HCT116 (cell line): Measurements from ENCODE around the gene C1orf174. TPM values are rescaled to one million over a fixed set of nuclear protein-coding genes. Genes with fewer than 3 reads are reported as not detected.

Experiments
- ATAC-seq: fragments of 200-7000 bp; cut with Tn5 transposase; 2 replicates; pipeline ENCODE4 v1.9.1; 2020; ENCODE audit warnings: mild to moderate bottlenecking, moderate library complexity
- BruUV-seq: library from RNA; stranded (reverse); fragments of 400-500 nt; replicated peaks from 2 replicates; lab custom pipeline; 2021; lab: Mats Ljungman, UMichigan
- CTCF ChIA-PET: fragments of 300-600 bp; sonication (Branson Sonifier 250); formaldehyde crosslinking; loops from one replicate; lab custom pipeline; 2021; ENCODE audit warnings: antibody characterized with exemption; lab: Charles Lee
- POLR2A ChIA-PET: fragments of 300-600, 350-600 bp; sonication (Branson Sonifier 250); formaldehyde crosslinking; loops from one replicate; lab custom pipeline; 2021; ENCODE audit warnings: antibody characterized with exemption; lab: Charles Lee
- RAD21 ChIA-PET, 2 experiments: fragments of 300-600 bp; sonication (Branson Sonifier 250); formaldehyde crosslinking; loops; one replicate each; lab custom pipeline; 2023; ENCODE audit warnings: low total read pairs in 2 of 2; ENCODE audit not compliant: uncharacterized antibody in 2 of 2, unreplicated experiment in 2 of 2, low non-redundant PET in 1 of 2; lab: Charles Lee
- DNase-seq: peaks from one replicate; pipeline ENCODE4 v3.0.0-alpha.2; 2010; ENCODE audit warnings: low read depth, low spot score
- H2AFZ ChIP-seq: fragments of 200-600 bp; shearing (Covaris generic), sonication (generic); 2 replicates; pipeline ENCODE4 v1.6.1; 2017; ENCODE audit warnings: low read depth, mixed run types, mixed read lengths, antibody characterized with exemption, low read length; ENCODE audit not compliant: poor library complexity, severe bottlenecking
- H3K27ac ChIP-seq: 2 replicates; pipeline ENCODE4 v1.5.1; 2012; ENCODE audit warnings: low read depth, low read length
- H3K27me3 ChIP-seq: fragments of 200-600 bp; sonication (generic); 2 replicates; pipeline ENCODE4 v1.6.1; 2016; ENCODE audit warnings: mixed run types, low read length, mixed read lengths; ENCODE audit not compliant: insufficient read depth
- H3K36me3 ChIP-seq, 2 experiments: fragments of 200-500 bp in 1 of 2; fragments of 200-600 bp in 1 of 2; sonication (Bioruptor generic) in 1 of 2; sonication (generic) in 1 of 2; 2 replicates each; pipeline versions ENCODE4 v1.5.1 to v1.6.1; 2014 to 2016; ENCODE audit warnings: low read length in 2 of 2, inconsistent platforms in 1 of 2, mixed read lengths in 1 of 2, mixed run types in 1 of 2; ENCODE audit not compliant: insufficient read depth in 2 of 2, control insufficient read depth in 1 of 2
- H3K4me1 ChIP-seq, 2 experiments: fragments of 200-600 bp in 1 of 2; sonication (generic) in 1 of 2; 2 replicates each; pipeline versions ENCODE4 v1.5.1 to v1.6.1; 2012 to 2017; ENCODE audit warnings: low read length in 2 of 2, inconsistent platforms in 1 of 2, mild to moderate bottlenecking in 1 of 2, mixed read lengths in 1 of 2, mixed run types in 1 of 2, moderate library complexity in 1 of 2; ENCODE audit not compliant: insufficient read depth in 2 of 2, control insufficient read depth in 1 of 2
- H3K4me2 ChIP-seq: fragments of 200-600 bp; sonication (generic); 2 replicates; pipeline ENCODE4 v1.6.1; 2017; ENCODE audit warnings: mixed run types, low read length, mixed read lengths
- H3K4me3 ChIP-seq, 2 experiments: fragments of 200-600 bp in 1 of 2; sonication (generic) in 1 of 2; replicated peaks in 1 of 2; 2 replicates each; pipeline ENCODE4 v1.5.1; 2011 to 2016; ENCODE audit warnings: low read length in 2 of 2, control low read depth in 1 of 2, low read depth in 1 of 2, mild to moderate bottlenecking in 1 of 2, mixed read lengths in 1 of 2, mixed run types in 1 of 2
- H3K79me2 ChIP-seq: fragments of 200-600 bp; sonication (generic); 2 replicates; pipeline ENCODE4 v1.6.1; 2017; ENCODE audit warnings: mild to moderate bottlenecking, mixed run types, low read length, moderate library complexity, mixed read lengths; ENCODE audit not compliant: insufficient read depth
- H3K9ac ChIP-seq: fragments of 200-600 bp; sonication (generic); 2 replicates; pipeline ENCODE4 v1.6.1; 2016; ENCODE audit warnings: low read length, mixed read lengths
- H3K9me2 ChIP-seq: fragments of 200-600 bp; sonication (generic), shearing (Covaris generic); 2 replicates; pipeline ENCODE4 v1.6.1; 2017; ENCODE audit warnings: mixed run types, mild to moderate bottlenecking, moderate library complexity; ENCODE audit not compliant: insufficient read depth
- H3K9me3 ChIP-seq, 2 experiments: fragments of 200-500 bp in 1 of 2; fragments of 200-600 bp in 1 of 2; sonication (Bioruptor generic) in 1 of 2; sonication (generic) in 1 of 2; 2 replicates each; pipeline ENCODE4 v1.6.1; 2014 to 2017; ENCODE audit warnings: low read length in 2 of 2, mixed read lengths in 2 of 2, inconsistent platforms in 1 of 2, low read depth in 1 of 2, mild to moderate bottlenecking in 1 of 2, mixed run types in 1 of 2, moderate library complexity in 1 of 2; ENCODE audit not compliant: control insufficient read depth in 1 of 2, insufficient read depth in 1 of 2
- H4K20me1 ChIP-seq: fragments of 200-600 bp; sonication (generic), shearing (Covaris generic); 2 replicates; pipeline ENCODE4 v1.6.1; 2017; ENCODE audit warnings: mixed run types, mild to moderate bottlenecking, moderate library complexity; ENCODE audit not compliant: insufficient read depth
- ATF3 ChIP-seq: IDR thresholded peaks from 2 replicates; pipeline ENCODE4 v1.6.1; 2012
- CBX3 ChIP-seq: IDR thresholded peaks from 2 replicates; pipeline ENCODE4 v1.6.1; 2012; ENCODE audit warnings: low read depth
- CEBPB ChIP-seq: IDR thresholded peaks from 2 replicates; pipeline ENCODE4 v1.6.1; 2012; ENCODE audit warnings: low read depth
- EZH2 ChIP-seq: fragments of 200-600 bp; sonication (generic); IDR thresholded peaks from 2 replicates; pipeline ENCODE4 v1.6.1; 2017; ENCODE audit warnings: antibody characterized with exemption, mixed run types
- EZH2phosphoT487 ChIP-seq: fragments of 200-600 bp; IDR thresholded peaks from 2 replicates; pipeline ENCODE4 v1.6.1; 2018; ENCODE audit warnings: antibody characterized with exemption, borderline replicate concordance
- FOSL1 ChIP-seq: IDR thresholded peaks from 2 replicates; pipeline ENCODE4 v1.6.1; 2012; ENCODE audit warnings: low read depth
- MAX ChIP-seq: IDR thresholded peaks from 2 replicates; pipeline ENCODE4 v1.6.1; 2012
- POLR2A ChIP-seq: IDR thresholded peaks from 2 replicates; pipeline ENCODE4 v1.7.0; 2011; ENCODE audit warnings: borderline replicate concordance; ENCODE audit not compliant: insufficient read depth, insufficient read length; ENCODE audit errors: extremely low read depth
- POLR2AphosphoS5 ChIP-seq: IDR thresholded peaks from 2 replicates; pipeline ENCODE4 v1.6.1; 2011; ENCODE audit warnings: mild to moderate bottlenecking, low read depth, low read length, moderate library complexity
- RAD21 ChIP-seq: IDR thresholded peaks from 2 replicates; pipeline ENCODE4 v1.6.1; 2012; ENCODE audit warnings: low read depth, mild to moderate bottlenecking
- SIN3A ChIP-seq: IDR thresholded peaks from 2 replicates; pipeline ENCODE4 v1.6.1; 2012; ENCODE audit warnings: low read depth
- SRF ChIP-seq: IDR thresholded peaks from 2 replicates; pipeline ENCODE4 v1.6.1; 2012; ENCODE audit warnings: low read depth
- TCF7L2 ChIP-seq: IDR thresholded peaks from 2 replicates; pipeline ENCODE4 v1.7.0; 2011; ENCODE audit warnings: borderline replicate concordance, inconsistent platforms; ENCODE audit not compliant: insufficient read depth, insufficient read length; ENCODE audit errors: extremely low read depth
- ZBTB33 ChIP-seq: IDR thresholded peaks from 2 replicates; pipeline ENCODE4 v1.6.1; 2011; ENCODE audit warnings: mild to moderate bottlenecking, low read length, moderate library complexity; ENCODE audit not compliant: insufficient replicate concordance; ENCODE audit errors: extremely low read depth
- ZFX ChIP-seq: fragments of 450-650 bp; IDR thresholded peaks from 2 replicates; pipeline ENCODE4 v1.6.1; 2017
- ZNF274 ChIP-seq: fragments of 200-500 bp; sonication (Bioruptor generic); IDR thresholded peaks from 2 replicates; pipeline ENCODE4 v1.6.1; 2014; ENCODE audit warnings: mild to moderate bottlenecking, low read depth, low read length, inconsistent platforms
- intact Hi-C: fragments of 100-400 bp; cut with micrococcal nuclease; formaldehyde crosslinking; loops from 2 replicates; pipeline ENCODE4 v1.10.0; 2022
- total RNA-seq: library from RNA; stranded (reverse); gene quantifications from one replicate; pipeline ENCODE4 v1.2.1, GENCODE V29; 2021; ENCODE audit not compliant: unreplicated experiment
- TF ChIP-seq, protein P1 (sequence below), 3 experiments: fragments of 200-600 bp in 1 of 3; sonication (generic) in 1 of 3; IDR thresholded peaks in 2 of 3; conservative IDR thresholded peaks in 1 of 3; 2 replicates each; pipeline ENCODE4 v1.5.1; 2012 to 2017; ENCODE audit warnings: low read depth in 2 of 3, low read length in 2 of 3, antibody characterized with exemption in 1 of 3, borderline replicate concordance in 1 of 3, control low read depth in 1 of 3, mild to moderate bottlenecking in 1 of 3, mixed read lengths in 1 of 3, mixed run types in 1 of 3, moderate library complexity in 1 of 3; ENCODE audit not compliant: insufficient read depth in 1 of 3
- TF ChIP-seq, protein P2 (sequence below): IDR thresholded peaks from 2 replicates; pipeline ENCODE4 v1.6.1; 2012; ENCODE audit warnings: low read depth

The C1orf174 gene
- total RNA-seq, 1 experiment from 2014 or later = 33.7 TPM

GRCh38 chr1:3889936-3890335, 10.1 kb downstream of the C1orf174 start:
- H3K9me2 ChIP-seq = no peaks in the 10 kb centered on the region
- H3K4me1 ChIP-seq = no peaks in the 10 kb centered on the region
- BruUV-seq = no TSS peak
- H3K4me2 ChIP-seq = no peak overlapping the region
- no peak overlapping the region for H3K9ac ChIP-seq
- H3K36me3 ChIP-seq = peaks cover 17 to 24% of the 10 kb centered on the region in 2 experiments; a peak in 3 of 4 replicates
- ChIA-PET POLR2A (no interaction called here), CTCF (no interaction called here), RAD21 (no interaction called here)
- H2AFZ ChIP-seq = no peak overlapping the region
- no peaks in the 10 kb centered on the region for H3K27me3 ChIP-seq
- H3K4me3 ChIP-seq = no peak overlapping the region
- no peaks in the 10 kb centered on the region for H4K20me1 ChIP-seq
- no peaks in the 10 kb centered on the region for H3K9me3 ChIP-seq
- DNase-seq = no peak
- intact Hi-C loops = no loop called here
- no peak for ATAC-seq
- no peak overlapping the region for H3K27ac ChIP-seq
- H3K79me2 ChIP-seq = peaks cover 30% of the 10 kb centered on the region
- TF ChIP-seq ZBTB33 = no peak
- TF ChIP-seq EZH2 = no peak
- TF ChIP-seq SRF = no peak
- TF ChIP-seq ZFX = no peak
- no peak for TF ChIP-seq FOSL1
- TF ChIP-seq, protein P1, sequence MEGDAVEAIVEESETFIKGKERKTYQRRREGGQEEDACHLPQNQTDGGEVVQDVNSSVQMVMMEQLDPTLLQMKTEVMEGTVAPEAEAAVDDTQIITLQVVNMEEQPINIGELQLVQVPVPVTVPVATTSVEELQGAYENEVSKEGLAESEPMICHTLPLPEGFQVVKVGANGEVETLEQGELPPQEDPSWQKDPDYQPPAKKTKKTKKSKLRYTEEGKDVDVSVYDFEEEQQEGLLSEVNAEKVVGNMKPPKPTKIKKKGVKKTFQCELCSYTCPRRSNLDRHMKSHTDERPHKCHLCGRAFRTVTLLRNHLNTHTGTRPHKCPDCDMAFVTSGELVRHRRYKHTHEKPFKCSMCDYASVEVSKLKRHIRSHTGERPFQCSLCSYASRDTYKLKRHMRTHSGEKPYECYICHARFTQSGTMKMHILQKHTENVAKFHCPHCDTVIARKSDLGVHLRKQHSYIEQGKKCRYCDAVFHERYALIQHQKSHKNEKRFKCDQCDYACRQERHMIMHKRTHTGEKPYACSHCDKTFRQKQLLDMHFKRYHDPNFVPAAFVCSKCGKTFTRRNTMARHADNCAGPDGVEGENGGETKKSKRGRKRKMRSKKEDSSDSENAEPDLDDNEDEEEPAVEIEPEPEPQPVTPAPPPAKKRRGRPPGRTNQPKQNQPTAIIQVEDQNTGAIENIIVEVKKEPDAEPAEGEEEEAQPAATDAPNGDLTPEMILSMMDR (IDR thresholded peaks at IDR 0.05 in 2 of 3, conservative IDR thresholded peaks at IDR 0.05 in 1 of 3; ENCODE audit: borderline replicate concordance in 1 of 3, insufficient read depth in 1 of 3, low read depth in 2 of 3, low read length in 2 of 3) = no peak
- no peak for TF ChIP-seq ATF3
- no peak for TF ChIP-seq SIN3A
- TF ChIP-seq EZH2phosphoT487 = no peak
- TF ChIP-seq POLR2A = no peak
- no peak for TF ChIP-seq TCF7L2
- TF ChIP-seq POLR2AphosphoS5 = no peak
- no peak for TF ChIP-seq CBX3
- TF ChIP-seq ZNF274 = no peak
- TF ChIP-seq RAD21 = no peak
- no peak for TF ChIP-seq MAX
- TF ChIP-seq, protein P2, sequence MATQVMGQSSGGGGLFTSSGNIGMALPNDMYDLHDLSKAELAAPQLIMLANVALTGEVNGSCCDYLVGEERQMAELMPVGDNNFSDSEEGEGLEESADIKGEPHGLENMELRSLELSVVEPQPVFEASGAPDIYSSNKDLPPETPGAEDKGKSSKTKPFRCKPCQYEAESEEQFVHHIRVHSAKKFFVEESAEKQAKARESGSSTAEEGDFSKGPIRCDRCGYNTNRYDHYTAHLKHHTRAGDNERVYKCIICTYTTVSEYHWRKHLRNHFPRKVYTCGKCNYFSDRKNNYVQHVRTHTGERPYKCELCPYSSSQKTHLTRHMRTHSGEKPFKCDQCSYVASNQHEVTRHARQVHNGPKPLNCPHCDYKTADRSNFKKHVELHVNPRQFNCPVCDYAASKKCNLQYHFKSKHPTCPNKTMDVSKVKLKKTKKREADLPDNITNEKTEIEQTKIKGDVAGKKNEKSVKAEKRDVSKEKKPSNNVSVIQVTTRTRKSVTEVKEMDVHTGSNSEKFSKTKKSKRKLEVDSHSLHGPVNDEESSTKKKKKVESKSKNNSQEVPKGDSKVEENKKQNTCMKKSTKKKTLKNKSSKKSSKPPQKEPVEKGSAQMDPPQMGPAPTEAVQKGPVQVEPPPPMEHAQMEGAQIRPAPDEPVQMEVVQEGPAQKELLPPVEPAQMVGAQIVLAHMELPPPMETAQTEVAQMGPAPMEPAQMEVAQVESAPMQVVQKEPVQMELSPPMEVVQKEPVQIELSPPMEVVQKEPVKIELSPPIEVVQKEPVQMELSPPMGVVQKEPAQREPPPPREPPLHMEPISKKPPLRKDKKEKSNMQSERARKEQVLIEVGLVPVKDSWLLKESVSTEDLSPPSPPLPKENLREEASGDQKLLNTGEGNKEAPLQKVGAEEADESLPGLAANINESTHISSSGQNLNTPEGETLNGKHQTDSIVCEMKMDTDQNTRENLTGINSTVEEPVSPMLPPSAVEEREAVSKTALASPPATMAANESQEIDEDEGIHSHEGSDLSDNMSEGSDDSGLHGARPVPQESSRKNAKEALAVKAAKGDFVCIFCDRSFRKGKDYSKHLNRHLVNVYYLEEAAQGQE = no peak
- no peak for TF ChIP-seq CEBPB
- TF ChIP-seq, all 23 proteins: peak for 0
